HUES48 (cell line): ENCODE measurements around the gene NXPH2.
A peak's percentile ranks its signal among the peaks of the same experiment; 100 is the strongest.

ENCODE experiments used
- H3K27ac ChIP-seq: one replicate; pipeline ENCODE4 v1.7.0; 2013; ENCODE audit warnings: low read depth, low read length, inconsistent platforms
- H3K27me3 ChIP-seq: 2 replicates; pipeline ENCODE4 v1.6.1; 2013; ENCODE audit warnings: mild to moderate bottlenecking, low read length; ENCODE audit not compliant: control insufficient read depth, insufficient read depth
- H3K36me3 ChIP-seq: 2 replicates; pipeline ENCODE4 v1.6.1; 2013; ENCODE audit warnings: low read length; ENCODE audit not compliant: control insufficient read depth, insufficient read depth
- H3K4me1 ChIP-seq: 2 replicates; pipeline ENCODE4 v1.6.1; 2013; ENCODE audit warnings: mild to moderate bottlenecking, low read length; ENCODE audit not compliant: control insufficient read depth, insufficient read depth
- H3K4me3 ChIP-seq: 2 replicates; pipeline ENCODE4 v1.5.1; 2013; ENCODE audit warnings: mild to moderate bottlenecking, low read depth, low read length
- H3K9ac ChIP-seq: 2 replicates; pipeline ENCODE4 v1.6.1; 2013; ENCODE audit warnings: mild to moderate bottlenecking, low read depth, low read length, moderate library complexity
- H3K9me3 ChIP-seq: 2 replicates; pipeline ENCODE4 v1.6.1; 2013; ENCODE audit warnings: low read length; ENCODE audit not compliant: control insufficient read depth, insufficient read depth

Gene NXPH2

DNA sequence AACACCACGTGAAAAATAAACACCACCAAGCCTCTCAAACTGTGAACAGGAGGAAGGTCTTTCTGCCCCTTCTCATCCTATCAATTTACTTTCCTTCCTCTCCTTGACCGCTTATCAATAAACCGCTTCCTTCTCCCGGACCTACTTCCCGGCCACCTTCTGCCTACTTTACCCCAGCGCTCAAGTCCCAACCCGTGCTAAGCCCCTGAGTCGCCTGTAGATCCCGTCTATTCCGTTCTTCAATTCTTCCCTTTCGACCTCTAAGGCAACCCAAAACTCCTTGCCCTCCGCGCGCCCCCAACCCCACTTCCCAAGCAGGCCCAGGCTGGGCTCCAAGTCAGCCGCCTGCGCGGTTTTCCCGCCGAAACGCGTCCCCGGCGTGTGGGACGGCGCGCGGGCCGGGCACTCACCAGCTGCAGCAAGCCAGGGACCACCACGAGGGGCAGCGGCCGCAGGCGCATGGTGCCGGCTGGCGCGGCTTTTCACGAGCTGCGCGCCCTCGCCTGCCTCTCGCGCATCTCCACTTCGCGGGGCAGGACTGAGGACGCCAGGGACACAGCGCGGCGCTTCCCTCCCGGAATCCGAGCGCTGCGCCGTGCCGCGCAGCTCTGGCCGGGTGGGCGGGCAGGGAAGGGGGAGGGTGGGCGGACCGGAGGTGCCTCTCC, at the start of gene NXPH2:
NXPH2 (minus strand) TSS at position 610 of the 665 bp plus-strand sequence; CDS start at position 461, 149 bp downstream.
- H3K9ac ChIP-seq = peak within 1 kb of the TSS; percentile 63
- no peaks in the 10 kb centered on the region for H3K36me3 ChIP-seq
- H3K27ac ChIP-seq = no peak within 1 kb of the TSS
- peak within 1 kb of the TSS; percentile 81 for H3K4me3 ChIP-seq
- peaks cover 59% of the 10 kb centered on the region for H3K27me3 ChIP-seq
- H3K9me3 ChIP-seq = no peaks in the 10 kb centered on the region
- peaks cover 49% of the 10 kb centered on the region for H3K4me1 ChIP-seq

DNA sequence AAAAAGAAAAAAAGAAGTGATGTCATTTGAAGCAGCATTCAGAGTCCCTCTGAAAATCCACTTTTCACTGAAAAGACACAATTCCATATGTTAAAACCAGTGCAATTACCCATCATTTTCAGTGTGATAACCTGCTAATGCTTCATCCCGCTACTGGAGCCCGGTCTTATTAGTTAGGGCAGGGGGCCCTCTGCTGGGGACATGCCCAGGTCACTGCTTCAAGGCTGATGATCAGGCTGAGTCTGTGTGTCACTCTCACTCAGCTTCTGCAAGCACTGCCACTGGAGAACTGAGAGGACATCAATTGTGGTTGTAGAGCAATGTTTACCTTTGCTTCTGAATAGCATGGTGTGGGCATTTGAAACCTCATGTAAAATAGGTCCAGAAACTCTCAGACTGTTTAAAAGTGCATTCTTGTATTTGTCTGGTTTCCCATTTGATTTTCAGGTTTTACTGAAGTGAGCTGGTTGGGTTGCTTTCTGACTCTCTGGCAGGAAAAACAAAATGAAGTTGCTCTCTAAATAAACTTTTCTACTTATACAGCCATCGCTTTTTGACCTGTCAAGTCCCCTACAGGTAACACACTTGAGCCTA, 49.2 kb upstream of the NXPH2 start:
- Histone ChIP-seq H3K4me3 (no peak overlapping the region), H3K9me3 (no peaks in the 10 kb centered on the region), H3K27me3 (no peaks in the 10 kb centered on the region), H3K36me3 (no peaks in the 10 kb centered on the region), H3K27ac (no peak overlapping the region), H3K9ac (no peak overlapping the region), H3K4me1 (no peaks in the 10 kb centered on the region)

DNA sequence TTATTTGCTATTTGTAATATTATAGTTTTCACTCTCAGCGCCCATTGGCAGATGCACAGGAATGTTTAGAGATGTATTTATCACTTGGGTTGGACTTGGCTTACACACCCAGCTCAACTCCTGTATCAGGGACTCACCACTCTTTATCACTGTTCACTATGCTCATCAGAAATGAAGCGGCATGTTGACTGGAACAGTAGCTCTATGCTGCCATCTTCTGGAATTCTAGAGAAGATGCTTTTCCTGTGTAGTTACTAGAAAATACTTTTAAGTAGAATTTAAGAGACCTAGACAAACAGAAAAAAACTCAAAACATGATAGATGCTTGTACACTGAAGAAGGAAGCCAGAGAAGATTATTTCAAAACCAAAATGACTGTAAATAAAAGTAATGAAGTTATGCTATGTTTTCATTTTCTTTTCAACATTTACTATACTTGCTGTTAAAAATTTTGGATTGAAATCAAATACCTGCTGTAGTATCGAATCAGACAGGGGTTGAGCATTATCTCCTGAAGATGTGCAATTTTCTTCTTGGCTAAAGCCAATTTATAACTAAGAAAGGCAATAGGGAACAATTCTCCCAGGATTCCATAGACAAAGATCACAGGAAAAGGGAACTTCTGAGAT, 47.4 kb upstream of the NXPH2 start:
- no peak overlapping the region for H3K9ac ChIP-seq
- H3K9me3 ChIP-seq = no peaks in the 10 kb centered on the region
- no peaks in the 10 kb centered on the region for H3K4me1 ChIP-seq
- no peaks in the 10 kb centered on the region for H3K36me3 ChIP-seq
- no peak overlapping the region for H3K27ac ChIP-seq
- H3K27me3 ChIP-seq = no peaks in the 10 kb centered on the region
- H3K4me3 ChIP-seq = no peak overlapping the region

DNA sequence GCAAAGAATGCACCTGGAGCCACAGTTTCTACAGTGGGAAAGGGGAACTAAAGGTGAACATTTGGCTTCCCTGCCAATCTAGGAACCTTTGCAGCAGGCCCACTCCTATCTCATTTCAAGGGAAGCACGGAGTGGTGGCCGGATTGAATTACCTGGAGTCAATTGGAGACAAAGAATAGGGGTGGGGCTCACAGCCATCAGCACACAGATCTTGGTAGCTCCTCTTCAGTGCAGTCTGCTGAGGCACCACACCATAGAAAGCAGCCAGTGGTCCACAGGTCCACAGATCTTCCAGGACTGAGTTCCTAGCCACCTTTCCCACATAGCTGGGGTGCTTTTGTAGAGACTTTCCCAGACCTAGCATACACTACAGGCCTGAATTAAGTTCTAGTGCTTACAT, 43.5 kb upstream of the NXPH2 start:
- H3K27me3 ChIP-seq = no peaks in the 10 kb centered on the region
- no peak overlapping the region for H3K27ac ChIP-seq
- no peaks in the 10 kb centered on the region for H3K9me3 ChIP-seq
- no peaks in the 10 kb centered on the region for H3K36me3 ChIP-seq
- H3K4me1 ChIP-seq = peaks cover 4% of the 10 kb centered on the region
- no peak overlapping the region for H3K4me3 ChIP-seq
- no peak overlapping the region for H3K9ac ChIP-seq

DNA sequence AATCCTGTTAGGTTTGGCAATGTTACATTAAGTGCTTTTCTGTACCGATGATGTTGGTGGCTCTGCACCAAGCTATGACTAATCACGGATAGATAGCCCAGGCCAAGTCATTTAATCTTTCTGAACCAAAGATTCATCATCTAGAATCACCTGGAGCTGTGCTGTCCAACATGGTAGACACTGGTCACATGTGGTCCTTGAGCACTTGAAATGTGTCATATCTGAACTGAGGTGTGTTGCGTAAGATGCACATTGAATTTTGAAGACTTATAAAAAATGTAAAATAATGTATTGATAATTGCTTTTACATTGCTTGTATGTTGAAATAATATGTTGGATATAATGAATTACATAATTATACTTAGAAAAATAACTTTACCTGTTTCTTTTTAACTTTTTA, 39.8 kb upstream of the NXPH2 start:
- H3K36me3 ChIP-seq = no peaks in the 10 kb centered on the region
- no peak overlapping the region for H3K27ac ChIP-seq
- H3K9me3 ChIP-seq = no peaks in the 10 kb centered on the region
- H3K9ac ChIP-seq = no peak overlapping the region
- H3K27me3 ChIP-seq = no peaks in the 10 kb centered on the region
- peaks cover 12% of the 10 kb centered on the region for H3K4me1 ChIP-seq
- H3K4me3 ChIP-seq = no peak overlapping the region

DNA sequence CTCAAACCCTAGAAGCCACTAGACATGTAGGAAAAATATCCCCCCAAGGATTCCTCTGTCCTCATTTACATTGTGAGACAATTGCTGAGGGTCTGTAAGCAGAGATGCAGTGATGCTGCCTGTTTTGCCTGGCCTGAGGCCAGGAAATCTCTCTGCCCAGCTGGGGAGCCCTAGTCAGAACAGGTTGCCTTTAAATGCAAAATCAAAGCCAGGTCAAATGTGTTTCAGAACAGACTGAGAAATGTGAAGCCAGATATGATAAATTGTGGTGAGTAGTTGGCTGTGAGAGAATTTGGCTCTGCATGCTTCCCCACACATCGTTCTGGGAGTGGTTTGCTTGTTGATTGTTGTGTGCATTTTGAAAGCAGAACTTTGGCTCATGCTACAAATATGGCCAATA, 38.4 kb upstream of the NXPH2 start:
- H3K4me1 ChIP-seq = peaks cover 12% of the 10 kb centered on the region
- no peak overlapping the region for H3K9ac ChIP-seq
- no peak overlapping the region for H3K27ac ChIP-seq
- no peak overlapping the region for H3K4me3 ChIP-seq
- no peaks in the 10 kb centered on the region for H3K9me3 ChIP-seq
- H3K27me3 ChIP-seq = no peaks in the 10 kb centered on the region
- H3K36me3 ChIP-seq = no peaks in the 10 kb centered on the region

DNA sequence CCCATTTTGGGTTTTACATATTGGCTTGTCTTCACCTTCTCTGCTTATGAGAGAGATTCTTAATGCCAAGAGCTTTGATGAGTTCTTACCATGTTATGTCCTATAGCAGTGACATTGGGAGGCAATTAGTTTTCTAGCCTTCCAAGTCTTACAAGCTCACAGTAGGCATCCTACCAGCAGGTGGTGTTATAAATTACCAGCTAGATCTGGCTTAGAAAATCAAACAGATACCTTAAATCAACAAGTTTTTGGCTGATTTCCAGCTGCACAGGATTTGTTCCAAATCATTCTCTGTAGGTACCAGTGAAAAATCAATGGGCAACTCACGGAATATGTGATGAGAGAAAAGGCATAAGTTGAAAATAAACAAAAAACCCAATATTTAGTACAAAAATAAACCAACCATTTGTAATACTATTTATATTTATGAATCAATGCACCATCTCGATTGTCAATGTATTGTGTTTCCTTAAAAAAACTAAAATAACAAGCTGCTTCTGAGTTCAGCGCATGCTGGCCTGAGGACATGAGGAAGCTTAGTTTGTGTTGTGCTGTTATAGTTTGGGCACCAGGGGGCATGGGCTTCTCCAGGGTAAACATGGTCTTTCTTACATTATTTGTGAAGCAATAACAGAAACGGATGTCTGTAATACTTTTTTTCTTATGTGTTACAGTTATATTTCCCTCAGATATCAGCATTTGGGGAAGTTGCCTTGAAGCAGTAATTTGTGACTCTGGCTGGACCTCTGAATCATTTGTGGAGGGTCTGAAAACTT, 34.1 kb upstream of the NXPH2 start:
- Histone ChIP-seq H3K9me3 (no peaks in the 10 kb centered on the region), H3K4me1 (peaks cover 12% of the 10 kb centered on the region), H3K36me3 (no peaks in the 10 kb centered on the region), H3K27ac (no peak overlapping the region), H3K9ac (no peak overlapping the region), H3K27me3 (no peaks in the 10 kb centered on the region), H3K4me3 (no peak overlapping the region)

DNA sequence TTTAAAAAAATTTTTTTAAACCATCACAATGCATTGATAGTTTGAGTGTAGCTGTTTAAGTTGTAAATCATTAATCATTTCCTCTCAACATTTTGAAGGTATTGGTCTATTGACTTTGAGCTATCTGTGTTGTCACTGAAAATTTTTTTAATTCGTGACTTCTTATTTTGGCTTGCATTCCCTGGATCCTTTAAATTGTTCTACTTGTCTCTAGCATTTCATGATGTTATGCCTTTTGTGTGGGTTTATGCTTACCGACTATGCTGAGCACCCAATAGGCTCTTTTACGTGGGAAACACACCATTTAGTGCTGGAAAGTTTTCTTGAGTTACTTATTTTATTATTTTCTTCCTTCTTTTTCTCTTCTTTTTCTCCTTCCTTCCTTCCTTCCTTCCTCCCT, 31.2 kb upstream of the NXPH2 start:
- H3K27ac ChIP-seq = no peak overlapping the region
- no peaks in the 10 kb centered on the region for H3K36me3 ChIP-seq
- H3K27me3 ChIP-seq = no peaks in the 10 kb centered on the region

DNA sequence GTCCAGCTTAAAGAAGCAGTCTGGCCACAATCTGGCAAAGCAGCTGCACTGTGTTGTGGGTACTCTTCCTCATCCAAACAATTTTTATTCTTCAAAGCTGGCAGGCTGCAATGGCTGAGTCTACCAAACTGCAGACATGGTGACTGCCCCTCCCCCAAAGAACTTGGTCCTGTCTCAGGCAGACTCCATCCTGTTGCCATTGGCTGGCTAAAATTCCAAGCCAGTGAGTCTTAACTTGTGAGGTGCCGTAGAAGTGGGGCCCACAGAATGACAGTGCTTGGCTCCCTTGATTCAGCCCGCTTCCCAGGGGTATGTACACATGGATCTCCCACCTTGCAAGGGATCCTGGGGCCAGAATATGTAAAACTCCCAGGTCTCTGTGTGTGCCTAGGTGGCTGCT, 14.5 kb upstream of the NXPH2 start:
- Histone ChIP-seq H3K9me3 (no peaks in the 10 kb centered on the region), H3K27ac (no peak overlapping the region), H3K9ac (no peak overlapping the region), H3K4me1 (no peaks in the 10 kb centered on the region; the same call in 1 of the 2 replicates), H3K36me3 (no peaks in the 10 kb centered on the region), H3K4me3 (no peak overlapping the region), H3K27me3 (no peaks in the 10 kb centered on the region)

More for the DNA sequence above, 31.2 kb upstream of the NXPH2 start:
- Histone ChIP-seq H3K4me1 (no peaks in the 10 kb centered on the region), H3K4me3 (no peak overlapping the region), H3K9ac (no peak overlapping the region), H3K9me3 (no peaks in the 10 kb centered on the region)

DNA sequence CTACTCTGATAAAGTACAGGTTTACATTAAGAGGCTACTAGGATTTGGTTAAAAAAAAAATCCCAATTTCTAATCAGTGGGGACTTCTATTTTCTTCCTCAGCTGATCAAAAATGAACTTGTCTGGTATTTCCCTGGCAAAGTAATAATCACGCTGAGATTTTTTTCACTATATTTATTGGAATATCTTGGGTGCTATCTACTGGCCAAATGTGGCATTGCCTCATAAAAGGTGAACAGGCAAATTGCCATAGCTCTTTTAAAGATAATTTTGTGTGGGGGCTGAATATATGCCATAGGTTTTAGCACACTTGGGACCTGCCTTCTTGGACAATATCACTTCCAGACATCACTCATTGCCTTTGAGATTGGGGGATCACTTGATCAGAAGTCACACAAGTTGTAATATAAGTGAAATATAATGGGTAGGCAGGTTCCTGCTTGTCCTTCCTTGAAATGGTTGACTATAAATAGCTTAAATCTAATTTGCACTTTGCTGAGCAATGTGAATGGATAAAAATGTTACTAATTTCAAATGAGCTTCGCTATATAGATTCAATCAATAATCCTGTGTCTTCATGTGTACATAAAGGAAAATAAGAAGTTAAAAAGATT, 7.0 kb upstream of the NXPH2 start:
- 0 out of 2 replicates have a peak, but pooled peaks cover 2% of the 10 kb centered on the region for H3K4me1 ChIP-seq

More for the DNA sequence above, 7.0 kb upstream of the NXPH2 start:
- Histone ChIP-seq H3K27ac (no peak overlapping the region), H3K9me3 (no peaks in the 10 kb centered on the region), H3K4me3 (no peak overlapping the region), H3K9ac (no peak overlapping the region), H3K27me3 (peaks cover 20% of the 10 kb centered on the region), H3K36me3 (no peaks in the 10 kb centered on the region)
